ENCODE results near the gene FLRT2.

FLRT2 gene

GRCh38 chr14:85601690-85602089 lies 71.7 kb downstream of the FLRT2 start:
- DNase-seq: no peak

DNA sequence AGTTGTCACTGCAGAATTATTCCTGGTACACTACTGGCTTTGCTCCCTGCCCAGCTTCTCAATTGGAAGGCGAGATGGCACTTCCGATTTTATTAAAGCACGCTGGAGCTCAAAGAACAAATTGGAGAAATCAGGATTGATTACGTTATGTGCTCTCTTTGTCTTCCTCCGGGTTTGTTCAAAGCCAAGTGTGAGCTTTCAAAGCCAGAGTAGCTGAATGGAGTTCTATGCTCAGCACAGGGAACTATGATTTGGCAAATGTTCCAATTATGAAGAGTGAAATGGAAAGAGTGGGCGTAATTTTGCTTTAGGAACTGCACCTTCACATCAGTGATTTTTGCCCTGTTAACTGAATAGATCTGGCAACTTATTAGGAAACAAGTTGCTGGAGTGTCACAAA lies 72.4 kb downstream of the FLRT2 start:
- no peak for DNase-seq

DNA sequence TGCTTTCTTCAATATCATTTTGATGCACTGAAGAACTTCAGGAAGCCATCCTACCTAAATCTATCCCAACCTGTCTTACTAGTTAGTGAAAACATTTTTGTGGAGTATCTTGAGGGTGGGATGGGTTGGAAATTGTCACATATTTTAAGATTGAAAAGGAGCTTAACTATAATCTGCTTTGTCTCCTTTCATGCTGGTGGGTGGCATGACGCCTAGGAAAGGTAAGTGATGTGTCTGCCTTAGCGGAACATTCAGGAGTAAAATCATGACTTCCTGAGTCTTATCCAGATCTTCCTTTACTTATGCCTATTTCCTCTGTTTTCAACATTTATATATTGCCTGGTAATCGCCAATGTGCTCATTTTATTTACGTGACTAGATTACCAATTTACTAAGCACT lies 74.1 kb downstream of the FLRT2 start:
- DNase-seq: no peak

- DNase-seq: no peak
These were observed 74.8 kb downstream of the FLRT2 start for GRCh38 chr14:85604714-85605113.

DNA sequence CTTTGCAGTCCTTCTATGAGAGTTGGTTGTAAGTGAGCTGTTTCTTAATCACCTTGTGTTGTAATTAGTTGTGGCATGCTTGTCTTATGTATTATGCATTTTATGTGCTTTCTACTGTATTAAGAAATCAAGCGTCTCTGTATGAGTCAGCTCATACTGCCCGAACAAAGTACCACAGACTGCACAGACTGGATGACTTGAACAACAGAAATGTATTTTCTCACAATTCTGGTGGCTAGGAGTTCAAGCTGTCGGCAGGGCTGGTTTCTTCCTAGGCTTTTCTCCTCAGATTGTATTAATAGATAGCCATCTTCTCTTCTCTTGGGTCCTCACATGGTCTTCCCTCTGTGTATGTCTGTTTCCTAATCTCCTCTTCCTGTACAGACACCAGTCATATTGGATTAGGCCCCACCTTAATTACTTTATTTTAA lies 77.7 kb downstream of the FLRT2 start:
- no peak for DNase-seq

GRCh38 chr14:85613496-85613895 lies 83.6 kb downstream of the FLRT2 start:
- DNase-seq: no peak

DNA sequence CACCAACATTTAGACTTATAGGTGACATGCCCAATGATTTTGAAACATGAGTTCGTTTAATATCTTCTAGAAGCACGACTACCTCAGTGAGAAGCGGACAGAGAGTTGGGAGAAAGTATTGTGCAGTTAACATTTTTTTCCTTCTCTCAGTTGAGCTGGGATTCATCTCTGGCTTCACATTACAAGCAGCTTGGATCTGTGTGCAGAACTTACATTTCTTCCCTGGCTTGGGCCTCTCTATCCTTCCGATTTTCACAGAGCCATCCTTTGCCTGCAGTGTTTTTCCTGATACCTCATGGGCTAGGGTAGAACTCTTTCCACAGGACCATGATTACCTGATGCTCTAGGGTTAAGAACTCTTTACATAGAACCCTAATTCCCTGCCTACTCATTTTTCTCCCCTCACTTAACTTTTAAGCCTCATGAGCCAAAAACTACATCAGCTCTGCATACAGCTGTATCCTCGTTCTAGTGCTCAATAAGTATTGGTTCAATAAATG lies 86.5 kb downstream of the FLRT2 start:
- no peak for DNase-seq

DNA sequence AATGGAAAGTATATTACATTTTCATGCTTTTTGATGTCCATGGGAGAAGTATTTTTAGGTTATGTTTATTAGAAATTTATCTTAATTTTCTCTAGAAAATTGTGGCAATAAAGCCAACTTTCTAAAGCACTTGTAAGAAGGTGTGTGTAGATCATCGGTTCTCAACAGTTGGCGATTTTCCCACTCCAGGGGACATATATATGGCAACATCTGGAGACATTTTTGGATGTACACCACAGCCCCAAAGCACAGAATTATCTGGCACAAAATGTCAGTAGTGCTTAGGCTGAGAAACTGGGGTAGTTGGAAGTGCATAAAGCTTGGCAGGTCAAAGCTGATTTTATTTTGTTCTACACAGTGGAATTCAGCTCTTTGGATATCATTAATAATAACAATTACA lies 86.9 kb downstream of the FLRT2 start:
- DNase-seq: no peak

DNA sequence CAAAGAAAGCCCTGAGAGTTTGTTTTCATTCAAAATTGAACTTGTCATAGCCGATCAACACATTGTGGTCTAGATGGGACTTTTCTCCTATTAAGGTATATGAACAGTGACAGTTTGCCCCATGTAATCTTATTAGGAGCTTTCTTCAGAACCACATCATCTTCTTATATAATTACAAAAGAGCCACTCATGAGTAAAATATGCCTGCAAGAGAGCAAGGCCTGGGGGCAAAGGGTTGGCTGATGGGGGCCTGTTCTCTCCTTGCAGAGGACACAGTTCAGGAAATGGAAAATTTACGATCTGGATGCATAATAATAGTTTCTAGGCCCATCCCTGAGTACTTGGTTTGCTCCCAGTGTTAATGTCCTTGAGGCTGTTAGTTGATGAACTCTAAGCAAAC lies 87.8 kb downstream of the FLRT2 start:
- DNase-seq: no peak

DNA sequence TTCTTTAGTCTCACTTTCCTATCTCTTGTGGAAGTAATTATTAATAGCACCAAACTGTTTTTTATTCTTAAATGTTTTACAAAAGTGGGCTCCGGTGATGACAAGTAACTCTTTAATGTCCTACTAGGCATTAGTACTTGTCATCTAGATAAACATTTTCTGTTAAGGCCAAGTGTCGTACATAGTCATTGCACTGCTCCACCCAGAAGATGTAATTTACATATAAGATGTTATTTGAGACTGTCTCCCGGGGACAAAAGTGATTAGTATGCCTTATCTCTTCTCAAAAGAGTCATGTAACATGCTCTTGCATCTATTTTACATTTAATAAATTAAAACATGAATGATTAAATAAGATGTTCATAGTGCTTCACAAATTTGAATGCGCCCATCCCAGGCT lies 88.4 kb downstream of the FLRT2 start:
- DNase-seq: no peak

DNA sequence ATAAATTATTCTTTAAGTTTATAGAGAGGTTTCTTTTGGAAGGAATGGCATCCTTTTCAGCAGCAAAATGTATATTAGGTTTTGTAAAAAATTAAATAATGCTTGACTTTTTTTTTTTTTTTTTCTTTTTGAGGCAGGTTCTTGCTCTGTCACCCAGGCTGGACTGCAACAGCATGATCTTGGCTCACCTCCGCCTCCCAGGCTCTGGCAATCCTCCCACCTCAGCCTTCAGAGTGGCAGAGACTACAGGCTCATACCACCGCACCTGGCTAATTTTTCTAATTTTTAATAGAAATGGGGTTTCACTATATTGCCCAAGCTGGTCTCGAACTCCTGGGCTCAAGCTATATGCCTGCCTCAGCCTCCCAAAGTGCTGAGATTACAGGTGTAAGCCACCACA lies 89.0 kb downstream of the FLRT2 start:
- DNase-seq: no peak

DNA sequence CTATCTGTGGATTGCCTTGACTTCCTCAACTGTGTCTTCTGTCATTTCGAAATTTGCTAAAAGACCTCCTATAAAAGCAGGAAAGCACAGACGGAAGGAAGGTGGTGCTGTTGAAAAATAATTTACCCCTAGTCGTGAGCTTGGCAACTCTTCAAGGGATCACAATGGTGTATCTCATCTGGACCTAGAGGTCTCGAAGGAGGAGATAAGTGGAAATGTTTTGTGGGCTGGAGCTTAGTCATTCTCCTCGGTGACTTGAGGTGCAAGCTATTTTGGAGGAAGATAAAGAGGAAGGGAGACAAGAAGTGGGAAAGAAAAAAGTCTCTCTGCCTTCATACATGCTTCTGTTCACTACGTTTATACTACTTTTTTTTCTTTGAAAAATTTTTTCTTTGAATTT lies 89.9 kb downstream of the FLRT2 start:
- DNase-seq: no peak

DNA sequence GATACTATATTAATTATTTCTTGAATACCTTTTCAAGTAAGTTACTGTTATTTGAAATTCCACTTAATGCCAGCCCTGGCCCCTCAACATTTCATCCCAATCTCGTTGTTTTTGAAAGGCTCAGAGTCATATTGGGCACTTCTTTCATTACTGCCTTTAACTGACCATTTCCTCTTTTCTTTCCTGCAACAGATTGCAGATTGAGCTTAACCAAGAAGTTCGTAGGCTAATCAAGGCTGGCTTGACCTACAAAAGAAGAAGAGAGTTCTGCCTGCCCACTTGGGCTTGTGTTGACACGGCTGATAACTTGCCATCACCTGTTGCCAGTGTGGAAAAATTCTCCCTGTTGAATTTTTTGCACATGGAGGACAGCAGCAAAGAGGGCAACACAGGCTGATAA lies 91.0 kb downstream of the FLRT2 start:
- no peak for DNase-seq

- DNase-seq: no peak
These were observed 92.2 kb downstream of the FLRT2 start for GRCh38 chr14:85622106-85622505.

- DNase-seq: no peak
These were observed 93.2 kb downstream of the FLRT2 start for GRCh38 chr14:85622986-85623685.

DNA sequence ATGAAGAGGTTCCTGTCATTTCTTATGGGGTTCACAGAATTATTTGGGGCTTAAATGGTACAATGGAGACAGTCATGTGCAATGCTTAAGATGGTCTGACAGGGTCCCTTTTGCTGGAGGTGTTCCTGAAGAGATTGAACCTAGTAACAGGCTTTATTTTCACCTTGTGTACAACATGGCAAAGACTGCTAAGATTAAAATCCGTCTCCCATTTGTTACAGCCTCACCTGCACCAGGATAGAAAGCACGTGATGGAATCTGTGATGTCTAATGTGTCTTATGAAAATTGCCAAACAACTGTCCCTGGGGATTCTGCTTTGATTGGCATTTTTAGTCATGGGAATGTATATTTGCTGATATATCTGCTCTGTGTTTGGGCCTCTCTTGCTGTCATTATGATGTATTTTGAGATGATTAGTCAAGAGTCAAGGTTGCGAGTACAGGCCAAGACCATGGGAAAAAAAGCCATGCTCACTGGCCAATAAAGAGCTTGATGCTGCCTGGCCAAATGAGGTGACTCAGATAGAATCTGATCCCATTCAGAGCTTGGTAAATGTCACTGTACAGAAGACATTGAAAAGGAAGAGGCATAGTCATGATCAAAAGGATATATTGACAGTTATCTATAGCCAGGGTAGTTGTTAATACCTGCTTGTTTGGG lies 96.1 kb downstream of the FLRT2 start:
- no peak for DNase-seq

DNA sequence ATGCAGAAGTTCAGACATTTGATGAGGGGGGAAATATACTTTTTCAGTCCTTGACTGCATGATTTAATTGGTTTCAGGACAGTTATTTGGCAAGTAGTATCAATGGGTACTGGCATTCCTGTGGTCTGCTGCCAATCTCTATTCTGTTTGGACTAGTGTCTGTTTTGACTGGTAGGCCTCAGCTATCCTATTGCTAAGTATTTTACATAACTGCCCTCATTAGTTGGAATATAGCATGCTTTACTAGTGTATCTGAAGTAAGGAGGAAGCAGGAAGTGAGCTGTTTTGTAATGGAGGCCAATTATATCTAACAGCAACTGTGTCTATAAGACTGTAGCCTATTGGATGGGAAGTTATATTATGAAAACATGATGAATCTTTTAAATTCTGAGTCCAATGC lies 104.3 kb downstream of the FLRT2 start:
- DNase-seq: no peak

DNA sequence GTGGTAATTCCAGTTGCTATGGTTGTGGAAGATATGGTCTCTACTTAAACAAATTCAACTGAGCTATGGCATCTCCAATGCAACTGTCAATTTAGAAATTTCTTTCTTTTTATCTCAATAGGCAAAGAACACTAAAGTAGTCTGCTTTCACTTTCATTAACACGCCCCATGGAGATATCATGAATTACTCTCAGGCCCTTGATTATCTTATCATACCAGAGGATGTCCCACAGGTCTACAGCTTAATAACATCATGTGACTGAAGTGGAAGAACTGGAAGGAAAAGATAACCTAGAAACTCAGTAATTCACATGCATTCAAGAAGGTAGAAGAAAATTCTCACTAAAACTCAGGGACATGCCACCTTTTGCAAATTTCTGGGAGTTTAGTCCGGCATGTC lies 114.3 kb downstream of the FLRT2 start:
- no peak for DNase-seq

DNA sequence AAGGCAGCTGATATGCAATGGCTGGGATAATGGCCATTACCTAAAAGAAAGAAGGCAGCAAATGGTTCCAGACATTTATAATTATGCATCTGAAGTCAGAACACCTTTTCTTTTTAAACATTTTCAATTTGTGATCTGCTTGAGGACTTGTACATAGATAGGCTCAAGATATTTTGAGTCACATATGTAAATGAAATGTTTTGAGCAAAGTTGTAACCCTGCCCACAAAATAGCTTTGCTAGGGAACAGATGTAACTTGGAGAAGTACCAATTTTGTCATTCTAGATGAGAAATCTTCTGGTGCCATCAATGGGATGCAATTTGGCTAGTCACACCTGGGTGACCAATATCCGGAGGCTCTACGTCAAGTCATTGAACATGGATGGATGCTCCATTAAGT lies 123.1 kb downstream of the FLRT2 start:
- DNase-seq: no peak

- no peak for DNase-seq
These were observed 130.4 kb downstream of the FLRT2 start for GRCh38 chr14:85660243-85660922.

GRCh38 chr14:85662096-85662495 lies 132.2 kb downstream of the FLRT2 start:
- DNase-seq: no peak

DNA sequence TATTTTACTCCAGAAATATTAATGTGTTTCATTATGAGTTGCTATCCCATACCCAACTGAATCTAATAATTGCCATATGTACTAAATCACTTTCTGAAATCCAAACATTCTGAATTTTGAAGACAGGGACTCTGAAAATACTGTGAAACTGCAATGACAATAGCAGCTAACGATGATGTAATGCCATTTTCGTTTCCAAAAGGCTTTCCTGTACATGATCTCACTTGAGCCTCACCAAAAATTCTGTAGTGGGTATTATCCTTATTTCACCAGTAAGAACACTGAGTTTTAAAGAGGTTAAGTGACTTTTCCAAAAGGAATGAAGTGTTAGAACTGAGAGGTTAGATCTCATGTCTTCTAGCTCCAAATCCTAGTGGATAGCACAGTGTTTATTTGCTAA lies 133.3 kb downstream of the FLRT2 start:
- no peak for DNase-seq

- DNase-seq: no peak
These were observed 133.7 kb downstream of the FLRT2 start for GRCh38 chr14:85663667-85664066.

GRCh38 chr14:85675957-85676356 lies 146.0 kb downstream of the FLRT2 start:
- no peak for DNase-seq

All from SHP77 (cell line).